Right lobe of liver (tissue), 4 donors: ENCODE measurements around the gene PGM1.

Experiments used
- POLR2A ChIP-seq: fragments of 450-650 bp; IDR thresholded peaks from one replicate; pipeline ENCODE4 v1.6.1; 2017; ENCODE audit warnings: antibody characterized with exemption, mild to moderate bottlenecking
- TF ChIP-seq, protein P1 (sequence below), 4 donors: fragments of 200-600 bp in 3 of 4; fragments of 450-650 bp in 1 of 4; IDR thresholded peaks; one replicate each; pipeline versions ENCODE4 v1.5.1 to v1.8.0; 2016 to 2022; ENCODE audit warnings: antibody characterized with exemption in 4 of 4, mild to moderate bottlenecking in 2 of 4
- donor health status: DM: no; HTN: no; CAD: no.
- donor health status: DM: no; HTN: no; CAD: no.
- donor health status: DM: no; HTN: yes; CAD: no.

DNA sequence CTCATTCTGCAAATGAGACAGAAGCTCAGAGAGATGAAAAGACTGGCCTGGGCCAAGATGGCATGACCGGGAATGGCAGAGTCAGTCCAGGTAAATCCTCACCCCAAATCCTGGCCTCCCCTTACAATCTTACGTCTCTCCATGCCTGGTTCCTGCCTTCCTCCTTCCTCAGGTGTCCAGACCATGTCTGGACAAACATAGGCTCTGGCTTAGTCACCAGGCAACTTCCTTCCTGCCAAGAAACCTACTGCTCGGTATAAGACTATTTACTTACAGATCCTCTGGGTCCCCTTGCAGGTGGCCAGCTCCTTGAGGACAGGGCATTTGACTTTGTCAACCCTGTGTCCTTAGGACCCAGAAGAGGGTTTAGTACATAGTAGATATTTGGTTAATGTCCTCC is 111.2 kb downstream of the PGM1 start:
- TF ChIP-seq, protein P1, sequence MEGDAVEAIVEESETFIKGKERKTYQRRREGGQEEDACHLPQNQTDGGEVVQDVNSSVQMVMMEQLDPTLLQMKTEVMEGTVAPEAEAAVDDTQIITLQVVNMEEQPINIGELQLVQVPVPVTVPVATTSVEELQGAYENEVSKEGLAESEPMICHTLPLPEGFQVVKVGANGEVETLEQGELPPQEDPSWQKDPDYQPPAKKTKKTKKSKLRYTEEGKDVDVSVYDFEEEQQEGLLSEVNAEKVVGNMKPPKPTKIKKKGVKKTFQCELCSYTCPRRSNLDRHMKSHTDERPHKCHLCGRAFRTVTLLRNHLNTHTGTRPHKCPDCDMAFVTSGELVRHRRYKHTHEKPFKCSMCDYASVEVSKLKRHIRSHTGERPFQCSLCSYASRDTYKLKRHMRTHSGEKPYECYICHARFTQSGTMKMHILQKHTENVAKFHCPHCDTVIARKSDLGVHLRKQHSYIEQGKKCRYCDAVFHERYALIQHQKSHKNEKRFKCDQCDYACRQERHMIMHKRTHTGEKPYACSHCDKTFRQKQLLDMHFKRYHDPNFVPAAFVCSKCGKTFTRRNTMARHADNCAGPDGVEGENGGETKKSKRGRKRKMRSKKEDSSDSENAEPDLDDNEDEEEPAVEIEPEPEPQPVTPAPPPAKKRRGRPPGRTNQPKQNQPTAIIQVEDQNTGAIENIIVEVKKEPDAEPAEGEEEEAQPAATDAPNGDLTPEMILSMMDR (IDR thresholded peaks at IDR 0.05): no peak
- no peak for TF ChIP-seq POLR2A
